Stimulated activated CD8-positive, alpha-beta memory T cell treated with anti-CD3 and anti-CD28 coated beads, Interleukin-7, amount 100 ng/mL, for 1 hour (primary cell): ENCODE results near the gene UCHL5.
"Not testable (repeated sequence)": the region's sequence is repeated elsewhere in the genome, so short reads cannot be mapped to it uniquely, and the experiment has no call there.

Experiments
- DNase-seq, 2 donors: peaks; one replicate each; pipeline ENCODE4 v3.0.0-alpha.2; 2020; ENCODE audit warnings: low read depth in 2 of 2

UCHL5 gene

DNA sequence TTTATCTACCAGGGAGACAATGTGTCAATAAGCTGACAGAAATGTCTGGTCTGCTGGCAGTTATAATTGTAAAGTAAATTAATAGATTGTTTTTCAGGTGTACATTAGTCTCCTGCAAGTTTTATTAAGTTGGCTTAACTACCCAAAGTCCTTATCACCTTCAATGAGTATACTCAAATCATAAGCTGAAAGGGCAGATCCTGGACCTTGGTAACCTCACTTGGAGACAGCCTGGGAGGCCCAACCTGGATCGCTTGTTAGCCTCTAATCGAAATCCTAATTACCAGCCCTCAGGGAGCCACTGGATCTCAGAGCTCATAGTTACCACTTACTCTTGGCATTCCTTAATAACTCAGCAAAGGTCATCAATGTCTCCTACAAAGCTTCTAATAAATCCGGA lies 49.7 kb downstream of the UCHL5 start:
- DNase-seq: no peak

DNA sequence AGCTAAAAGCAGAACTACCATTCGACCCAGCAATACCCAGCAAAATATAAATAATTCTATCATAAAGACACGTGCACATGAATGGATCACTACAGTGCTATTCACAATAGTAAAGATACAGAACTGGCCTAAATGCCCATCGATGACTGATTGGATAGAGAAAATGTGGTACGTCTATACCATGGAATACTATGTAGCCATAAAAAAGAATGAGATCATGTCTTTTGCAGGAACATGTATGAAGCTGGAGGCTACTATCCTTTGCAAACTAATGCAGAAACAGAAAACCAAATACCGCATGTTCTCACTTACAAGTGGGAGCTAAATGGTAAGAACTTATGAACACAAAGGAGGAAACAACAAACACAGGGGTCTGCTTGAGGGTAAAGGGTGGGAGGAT lies 53.4 kb downstream of the UCHL5 start:
- DNase-seq: no peak

DNA sequence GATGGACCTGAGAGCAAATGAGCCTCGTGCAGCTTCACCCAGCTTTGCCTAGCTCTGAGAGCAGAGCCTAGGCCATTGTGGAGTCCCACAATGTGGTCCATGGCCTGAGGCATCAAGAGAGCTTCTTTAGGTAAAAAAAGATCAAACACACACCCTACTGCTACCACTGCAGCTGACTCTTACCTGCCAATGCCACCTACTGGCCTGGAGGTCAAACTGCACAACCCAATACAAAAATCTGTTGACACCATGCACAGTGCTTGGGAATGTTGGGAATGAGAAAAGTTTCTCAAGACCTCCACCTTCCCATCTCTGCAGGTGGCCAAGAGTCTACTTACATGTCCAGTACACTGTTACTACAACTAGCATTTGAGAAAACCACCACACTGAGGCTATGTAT lies 60.6 kb downstream of the UCHL5 start:
- no peak for DNase-seq

DNA sequence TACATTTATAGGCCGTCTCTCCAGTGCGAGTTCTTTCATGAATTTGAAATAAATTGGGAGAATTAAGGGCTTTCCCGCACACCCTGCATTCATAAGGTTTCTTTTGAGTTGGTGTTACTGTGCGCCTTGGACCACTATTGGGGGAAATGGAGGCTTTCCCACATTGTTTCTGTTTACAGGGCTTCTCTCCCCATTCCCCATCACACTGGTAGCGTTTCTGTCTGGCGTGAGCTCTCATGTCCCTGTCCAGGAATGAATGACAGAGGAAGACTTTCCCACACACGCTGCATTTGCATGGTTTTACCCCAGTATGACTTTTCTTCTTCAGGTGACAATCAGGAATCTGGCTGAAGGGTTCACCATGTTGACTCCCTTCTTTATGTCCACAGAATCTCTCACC lies 65.0 kb downstream of the UCHL5 start:
- no peak for DNase-seq

DNA sequence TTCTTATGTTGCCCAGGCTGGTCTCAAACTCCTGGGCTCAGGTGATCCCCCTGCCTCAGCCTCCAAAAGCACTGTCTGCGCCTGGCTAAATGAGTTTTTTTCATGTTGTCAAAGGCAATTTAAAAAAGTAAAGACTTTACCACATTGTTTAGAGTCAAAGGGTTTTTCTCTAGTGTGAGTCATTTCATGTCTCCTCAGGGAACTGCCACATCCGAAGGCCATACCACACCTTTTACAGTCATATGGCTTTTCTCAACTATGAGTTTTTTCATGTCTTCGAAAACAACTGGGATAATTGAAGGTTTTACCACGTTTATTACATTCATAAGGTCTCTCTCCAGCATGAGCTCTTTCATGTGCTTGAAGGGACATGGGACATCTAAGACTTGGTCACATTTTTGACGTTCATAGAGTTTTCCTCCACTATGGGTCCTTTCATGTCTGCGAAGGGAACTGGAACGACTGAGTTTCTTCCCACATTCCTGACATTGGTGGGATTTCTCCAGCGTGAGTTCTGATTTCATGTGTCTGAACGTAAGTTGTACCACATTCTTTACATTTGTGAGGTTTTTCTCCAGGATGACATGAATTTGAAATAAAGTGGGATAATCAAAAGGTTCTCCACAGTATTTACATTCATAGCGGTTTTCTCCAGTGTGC lies 65.6 kb downstream of the UCHL5 start:
- DNase-seq: no peak

DNA sequence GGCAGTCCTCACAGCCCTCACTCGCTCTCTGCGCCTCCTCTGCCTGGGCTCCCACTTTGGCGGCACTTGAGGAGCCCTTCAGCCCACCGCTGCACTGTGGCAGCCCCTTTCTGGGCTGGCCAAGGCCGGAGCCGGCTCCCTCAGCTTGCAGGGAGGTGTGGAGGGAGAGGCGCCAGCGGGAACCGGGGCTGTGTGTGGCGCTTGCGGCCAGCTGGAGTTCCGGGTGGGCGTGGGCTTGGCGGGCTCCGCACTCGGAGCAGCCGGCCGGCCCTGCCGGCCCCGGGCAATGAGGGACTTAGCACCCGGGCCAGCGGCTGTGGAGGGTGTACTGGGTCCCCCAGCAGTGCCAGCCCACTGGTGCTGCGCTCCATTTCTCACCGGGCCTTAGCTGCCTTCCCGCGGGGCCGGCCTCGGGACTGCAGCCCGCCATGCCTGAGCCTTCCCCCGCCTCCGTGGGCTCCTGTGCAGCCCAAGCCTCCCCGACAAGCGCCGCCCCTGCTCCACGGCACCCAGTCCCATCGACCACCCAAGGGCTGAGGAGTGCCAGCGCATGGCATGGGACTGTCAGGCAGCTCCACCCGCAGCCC lies 72.3 kb downstream of the UCHL5 start:
- DNase-seq: not testable (repeated sequence)

DNA sequence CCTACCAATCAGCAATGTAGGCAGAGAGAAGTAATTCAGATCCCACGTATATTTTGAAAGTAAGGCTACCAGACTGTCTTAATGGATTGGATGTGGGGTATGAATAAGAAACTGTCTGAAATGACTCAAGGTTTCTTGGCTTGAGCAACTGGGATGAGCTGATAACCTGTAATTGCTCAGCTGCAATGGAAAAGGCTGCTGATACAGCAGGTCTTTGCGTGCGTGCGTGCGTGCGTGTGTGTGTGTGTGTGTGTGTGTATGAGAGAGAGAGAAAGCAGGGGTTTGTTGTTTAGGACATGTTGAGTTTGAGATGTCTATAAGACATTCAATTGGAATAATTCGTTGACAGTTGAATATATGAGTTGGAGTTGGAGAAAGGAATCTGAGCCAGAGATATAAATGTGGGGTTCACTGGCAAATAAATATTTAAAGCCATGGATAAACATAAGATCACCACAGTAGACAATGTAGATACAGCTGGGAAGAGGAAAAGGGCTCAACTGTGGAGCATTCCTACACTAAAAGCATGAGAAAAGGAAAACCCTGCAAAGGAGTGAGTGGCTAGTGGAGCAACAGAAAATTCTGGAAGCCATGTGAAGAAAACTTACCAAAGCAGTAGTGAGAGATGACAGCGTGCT lies 72.9 kb downstream of the UCHL5 start:
- no peak for DNase-seq

DNA sequence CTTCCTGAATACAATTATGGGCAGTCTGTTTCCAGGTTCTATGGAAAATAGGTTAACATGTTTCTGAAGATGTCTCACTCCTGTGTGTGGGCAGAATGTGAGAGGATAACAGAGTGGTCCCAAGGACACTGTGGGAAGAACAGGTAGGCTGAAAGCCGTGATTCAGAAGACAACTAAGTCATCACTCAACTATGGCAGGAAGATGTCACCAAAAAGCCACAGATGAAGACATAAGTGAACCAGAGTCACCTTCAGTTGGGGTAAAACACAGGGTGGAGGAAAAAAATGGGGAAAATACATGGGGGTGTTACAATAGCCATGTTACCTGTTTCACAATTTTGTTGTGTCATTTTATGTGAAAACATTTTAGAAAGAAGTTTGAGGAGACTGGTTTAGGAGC lies 75.1 kb downstream of the UCHL5 start:
- DNase-seq: no peak

DNA sequence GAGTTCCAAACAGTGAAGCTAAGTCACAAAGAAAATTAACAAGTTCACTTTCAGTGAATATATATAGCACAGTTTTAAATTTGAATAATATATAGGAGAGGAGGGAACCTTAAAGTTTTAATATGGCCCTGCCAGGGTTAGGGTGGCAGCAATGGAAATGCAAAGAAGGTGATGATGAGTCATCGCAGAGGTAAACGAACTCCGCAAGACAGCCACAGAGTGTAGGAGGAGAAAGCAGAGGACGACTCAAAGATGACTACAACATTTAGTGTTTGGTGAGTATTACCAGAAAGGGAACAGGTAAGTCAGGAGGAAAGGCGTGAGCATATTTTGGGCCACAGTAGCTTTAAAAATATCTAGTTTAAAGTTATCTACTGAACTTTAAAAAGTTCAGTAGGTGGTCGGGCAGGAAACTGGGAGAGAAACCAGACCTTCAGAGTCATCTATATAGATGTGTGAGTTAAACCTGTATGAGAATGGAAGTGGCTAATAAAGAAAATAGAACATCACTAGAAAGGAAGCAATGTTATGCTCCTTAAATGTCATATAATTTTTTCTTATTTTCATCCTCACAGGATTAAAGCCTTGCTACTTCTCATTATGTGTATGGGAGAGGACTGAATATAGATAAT lies 75.7 kb downstream of the UCHL5 start:
- no peak for DNase-seq

DNA sequence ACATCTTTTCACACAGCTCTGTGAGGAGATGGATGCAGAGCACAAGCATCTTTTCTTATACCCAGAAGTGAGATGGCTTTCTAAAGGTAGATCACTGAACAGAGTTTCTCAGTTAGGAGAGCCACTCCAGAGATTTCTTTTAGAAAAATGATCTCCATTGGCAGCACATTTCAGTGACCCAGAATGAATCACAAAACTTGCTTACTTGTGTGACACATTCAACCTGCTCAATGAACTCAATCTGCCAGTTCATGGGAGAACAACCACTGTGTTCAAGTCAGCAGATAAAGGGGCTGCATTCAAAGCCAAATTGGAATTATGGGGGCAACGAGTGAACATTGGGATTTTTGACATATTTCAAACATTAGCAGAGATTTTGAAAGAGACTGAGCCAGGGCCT lies 78.3 kb downstream of the UCHL5 start:
- no peak for DNase-seq

DNA sequence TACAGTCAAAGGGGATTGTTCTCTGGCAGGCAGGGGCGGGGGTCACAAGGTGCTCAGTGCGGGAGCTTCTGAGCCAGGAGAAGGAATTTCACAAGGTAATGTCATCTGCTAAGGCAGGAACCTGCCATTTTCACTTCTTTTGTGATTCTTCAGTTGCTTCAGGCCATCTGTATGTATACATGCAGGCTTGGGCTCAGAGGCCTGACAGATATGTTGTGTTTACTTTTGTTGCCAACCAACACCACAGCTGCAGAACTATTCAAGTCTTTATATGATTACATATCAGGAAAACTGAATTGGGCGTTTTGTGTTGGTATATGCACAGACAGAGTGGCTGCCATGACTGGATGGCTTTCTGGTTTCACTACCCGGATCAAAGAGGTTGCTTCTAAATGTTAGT lies 78.8 kb downstream of the UCHL5 start:
- DNase-seq: not testable (repeated sequence)

DNA sequence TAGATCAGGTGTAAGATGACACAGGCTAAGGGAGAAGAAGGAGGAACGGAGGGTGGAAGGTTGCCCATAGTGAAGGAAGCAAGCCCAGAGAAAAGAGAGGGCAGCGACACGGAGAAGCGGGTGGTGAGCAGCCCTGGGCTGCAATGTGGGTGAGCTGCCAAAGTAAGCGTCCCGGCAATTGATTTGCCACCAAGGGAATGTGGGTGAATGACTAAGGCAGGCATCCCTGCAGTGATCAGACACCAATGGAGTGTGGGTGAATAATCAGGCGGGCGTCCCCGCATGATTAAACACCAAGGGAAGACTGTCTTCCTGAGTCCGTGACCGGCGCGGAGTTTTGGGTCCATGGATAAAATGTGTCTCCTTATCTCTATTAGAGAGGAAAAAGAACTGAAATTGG lies 79.6 kb downstream of the UCHL5 start:
- no peak for DNase-seq

DNA sequence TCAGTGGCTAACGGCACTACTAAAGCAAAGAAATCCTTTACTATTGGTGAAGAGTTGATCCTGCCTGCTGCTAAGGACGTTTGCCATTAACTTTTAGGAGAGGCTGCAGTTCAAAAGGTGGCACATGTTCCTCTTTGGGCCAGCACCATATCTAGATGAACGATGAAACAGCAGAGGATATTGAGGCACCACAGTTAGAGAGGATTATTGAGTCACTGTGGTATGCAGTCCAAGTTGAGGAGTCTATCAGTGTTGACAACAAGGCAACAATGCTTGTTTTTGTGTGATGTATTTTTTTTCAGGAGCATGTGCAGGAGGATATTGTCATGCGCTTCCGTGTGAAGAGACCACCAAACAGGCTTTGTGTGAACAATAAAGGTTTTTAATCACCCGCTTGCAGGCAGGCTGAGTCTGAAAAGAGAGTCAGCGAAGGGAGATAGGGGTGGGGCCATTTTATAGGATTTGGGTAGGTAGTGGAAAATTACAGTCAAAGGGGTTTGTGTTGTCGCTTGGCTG lies 80.9 kb downstream of the UCHL5 start:
- DNase-seq: no peak

DNA sequence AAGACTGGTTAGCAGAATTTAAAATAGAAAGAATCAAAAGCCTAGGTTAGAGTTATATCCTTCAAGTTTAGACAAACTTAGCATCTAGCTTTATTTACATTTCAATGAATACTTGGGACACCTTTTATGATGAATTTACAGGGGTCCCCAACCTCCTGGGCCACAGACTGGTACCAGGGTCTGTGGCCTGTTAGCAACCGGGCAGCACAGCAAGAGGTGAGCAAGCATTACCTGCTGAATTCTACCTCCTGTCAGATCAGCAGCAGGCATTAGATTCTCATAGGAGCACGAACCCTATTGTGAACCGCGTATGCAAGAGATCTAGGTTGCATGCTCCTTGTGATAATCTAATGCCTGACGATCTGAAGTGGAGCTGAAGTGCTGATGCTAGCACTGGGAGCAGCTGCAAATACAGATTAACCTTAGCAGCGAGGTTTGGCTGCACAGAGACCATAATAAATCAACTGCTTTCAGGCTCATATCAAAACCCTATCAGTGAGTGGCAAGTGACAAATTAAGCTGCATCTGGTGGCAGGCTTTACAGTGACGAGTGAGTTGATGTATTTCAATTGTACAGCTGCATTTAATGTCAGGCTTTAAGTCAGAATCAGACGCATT lies 82.0 kb downstream of the UCHL5 start:
- no peak for DNase-seq

DNA sequence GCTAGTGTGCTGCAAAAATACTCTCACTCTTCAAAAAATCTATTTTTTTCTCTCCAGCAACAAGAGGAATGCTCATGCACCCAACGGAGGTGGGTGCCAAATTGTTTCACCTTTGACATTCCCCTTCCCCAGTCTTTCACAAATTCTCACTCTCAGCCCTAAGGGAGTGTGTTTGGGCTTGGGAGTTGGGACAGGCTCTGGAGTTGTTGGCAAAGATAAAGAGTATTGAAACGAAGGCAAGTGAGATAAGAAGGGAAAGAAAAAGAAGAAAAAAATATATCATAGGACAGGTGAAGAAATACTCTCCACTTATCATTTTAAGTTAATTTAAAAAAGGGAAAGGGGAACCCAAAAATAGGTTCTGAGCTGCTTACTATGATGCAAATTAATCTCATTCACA lies 82.6 kb downstream of the UCHL5 start:
- no peak for DNase-seq

DNA sequence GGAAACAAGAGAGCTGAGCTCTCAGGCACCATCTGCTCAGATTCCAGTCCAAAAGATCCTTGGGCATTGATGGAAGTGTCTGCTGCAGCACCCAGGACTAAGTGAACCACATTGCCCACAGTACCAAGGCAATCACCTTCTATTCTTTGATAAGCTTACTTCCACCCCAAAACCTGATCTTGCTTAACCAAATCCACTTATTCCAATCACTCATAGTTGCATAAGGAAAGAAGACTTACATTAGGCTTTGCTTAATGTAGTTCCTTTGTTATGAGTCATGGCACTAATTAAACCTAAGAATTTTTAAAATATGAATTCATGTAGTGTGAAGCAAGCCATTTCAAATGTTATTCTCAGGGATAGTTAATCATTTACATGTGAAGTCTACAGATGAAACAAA lies 84.5 kb downstream of the UCHL5 start:
- no peak for DNase-seq

DNA sequence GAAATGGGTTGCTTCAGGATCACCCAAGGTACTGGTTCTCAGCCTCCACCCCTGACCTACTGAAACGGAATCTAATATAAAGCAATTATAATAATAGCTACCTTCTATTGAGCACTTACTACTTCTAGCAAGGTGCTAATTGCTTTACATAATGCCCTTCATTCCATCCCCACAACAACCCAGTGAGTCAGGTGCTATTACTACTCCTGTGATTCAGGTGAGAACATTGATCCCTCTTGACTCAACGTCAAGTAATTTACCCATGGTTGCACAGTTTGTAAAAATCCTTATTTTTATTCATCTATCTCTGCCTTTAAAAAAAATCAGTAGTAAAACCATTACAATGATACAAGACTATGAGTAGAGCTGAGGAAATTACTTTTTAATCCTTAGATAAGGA lies 85.2 kb downstream of the UCHL5 start:
- DNase-seq: no peak

DNA sequence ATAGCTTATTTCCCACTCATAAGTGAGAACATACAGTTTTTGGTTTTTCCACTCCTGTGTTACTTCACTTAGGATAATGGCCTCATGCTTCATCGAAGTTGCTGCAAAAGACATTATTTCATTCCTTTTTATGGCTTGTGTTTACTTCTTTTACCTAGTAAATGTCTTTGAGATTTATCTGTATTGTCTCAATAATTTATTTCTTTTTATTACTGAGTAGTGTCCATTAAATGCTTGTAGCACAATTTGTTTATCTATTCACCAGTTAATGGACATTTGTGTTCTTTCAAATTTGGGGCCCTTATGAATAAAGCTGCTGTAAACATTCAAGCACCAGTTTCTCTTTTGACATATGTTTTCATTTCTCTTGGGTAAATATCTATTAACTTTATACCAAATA lies 86.0 kb downstream of the UCHL5 start:
- no peak for DNase-seq

DNA sequence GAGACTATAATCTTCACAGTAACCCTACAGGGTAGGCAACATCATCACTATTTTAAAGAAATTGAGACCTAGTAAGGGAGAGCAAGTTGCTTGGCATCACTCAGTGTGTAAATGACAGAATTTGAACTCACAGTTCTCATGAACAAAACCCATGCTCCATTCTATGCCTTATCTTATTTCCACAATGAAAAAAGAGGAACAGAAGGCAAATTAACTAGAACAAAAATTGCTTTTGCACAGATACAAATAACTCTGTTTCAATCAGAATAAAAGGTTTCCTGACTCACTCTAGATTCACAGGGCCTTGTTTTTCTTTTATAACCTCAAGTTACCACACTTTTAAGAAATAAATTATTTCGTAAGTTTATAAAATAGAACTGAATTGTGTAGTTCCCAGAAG lies 90.1 kb downstream of the UCHL5 start:
- DNase-seq: no peak

DNA sequence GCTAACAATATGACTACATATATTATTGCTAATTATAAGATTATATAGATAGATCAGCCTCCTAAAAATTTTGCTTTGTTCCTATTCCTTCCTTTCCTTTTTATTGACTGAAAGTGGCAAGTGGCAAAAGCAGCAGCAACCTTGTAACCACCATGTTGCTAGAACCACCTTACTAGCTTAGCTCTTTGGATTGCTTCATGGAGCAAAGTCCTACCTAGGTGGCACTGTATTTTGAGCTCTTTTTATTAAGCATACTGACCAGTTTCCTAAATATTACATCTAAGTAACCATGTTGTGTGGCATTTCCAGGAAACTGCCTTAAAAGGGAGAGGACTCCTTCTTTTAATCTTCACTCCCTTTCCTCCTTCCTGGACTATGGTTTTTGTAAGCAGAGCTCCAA lies 90.8 kb downstream of the UCHL5 start:
- no peak for DNase-seq

DNA sequence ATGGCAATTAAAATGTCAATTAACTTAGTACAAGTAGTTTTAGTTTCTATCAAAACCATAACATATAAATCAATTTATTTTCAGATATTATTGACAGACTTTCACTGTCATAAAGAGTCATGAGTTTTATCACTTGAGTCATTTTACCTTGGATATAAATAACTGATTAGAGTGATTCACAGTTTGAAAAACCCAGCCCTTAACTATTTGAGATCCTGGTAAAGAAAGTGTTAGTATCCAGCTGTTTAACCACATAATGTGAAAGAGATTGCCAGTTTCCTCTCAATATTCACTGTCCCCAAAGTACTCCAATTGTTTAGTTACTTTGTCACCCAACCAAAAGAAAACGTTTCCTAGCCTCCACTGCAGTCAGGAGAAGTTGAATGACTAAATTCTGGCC lies 91.3 kb downstream of the UCHL5 start:
- DNase-seq: no peak

DNA sequence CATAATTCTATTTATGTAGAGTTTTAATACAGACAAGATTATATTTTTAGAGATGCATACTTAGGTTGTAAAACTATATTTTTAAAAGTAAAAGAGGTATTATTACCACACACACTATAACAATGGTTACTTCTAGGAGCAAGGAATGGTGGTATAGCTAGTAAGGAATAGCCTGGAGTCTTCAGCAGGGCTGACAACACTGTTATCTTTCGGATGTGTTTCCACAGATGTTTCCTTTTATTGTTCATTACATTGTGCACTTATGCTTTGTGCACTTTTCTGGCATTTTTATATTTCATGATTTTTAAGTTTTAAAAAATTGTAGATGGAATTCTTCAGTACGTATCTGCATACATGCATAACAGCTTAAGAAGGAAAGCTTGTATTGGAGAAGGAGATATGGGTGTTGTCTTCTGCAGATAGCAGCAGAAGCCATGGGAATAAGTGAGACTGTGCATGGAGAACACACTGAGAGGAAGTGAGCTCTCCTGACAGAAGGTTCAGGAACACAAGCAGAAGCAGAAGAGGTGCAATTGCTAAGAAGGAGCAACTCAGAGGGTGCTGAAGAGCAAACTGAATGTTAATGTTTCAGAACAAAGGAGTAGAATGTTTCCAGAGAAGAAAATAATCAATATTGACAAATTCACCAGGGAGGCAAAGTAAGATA lies 91.8 kb downstream of the UCHL5 start:
- DNase-seq: no peak
